ENCODE measurements around the gene DDX1.

GRCh38 chr2:15652801-15653200 lies 61.1 kb downstream of the DDX1 start:
- TF ChIP-seq, protein P1, sequence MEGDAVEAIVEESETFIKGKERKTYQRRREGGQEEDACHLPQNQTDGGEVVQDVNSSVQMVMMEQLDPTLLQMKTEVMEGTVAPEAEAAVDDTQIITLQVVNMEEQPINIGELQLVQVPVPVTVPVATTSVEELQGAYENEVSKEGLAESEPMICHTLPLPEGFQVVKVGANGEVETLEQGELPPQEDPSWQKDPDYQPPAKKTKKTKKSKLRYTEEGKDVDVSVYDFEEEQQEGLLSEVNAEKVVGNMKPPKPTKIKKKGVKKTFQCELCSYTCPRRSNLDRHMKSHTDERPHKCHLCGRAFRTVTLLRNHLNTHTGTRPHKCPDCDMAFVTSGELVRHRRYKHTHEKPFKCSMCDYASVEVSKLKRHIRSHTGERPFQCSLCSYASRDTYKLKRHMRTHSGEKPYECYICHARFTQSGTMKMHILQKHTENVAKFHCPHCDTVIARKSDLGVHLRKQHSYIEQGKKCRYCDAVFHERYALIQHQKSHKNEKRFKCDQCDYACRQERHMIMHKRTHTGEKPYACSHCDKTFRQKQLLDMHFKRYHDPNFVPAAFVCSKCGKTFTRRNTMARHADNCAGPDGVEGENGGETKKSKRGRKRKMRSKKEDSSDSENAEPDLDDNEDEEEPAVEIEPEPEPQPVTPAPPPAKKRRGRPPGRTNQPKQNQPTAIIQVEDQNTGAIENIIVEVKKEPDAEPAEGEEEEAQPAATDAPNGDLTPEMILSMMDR (conservative IDR thresholded peaks at IDR 0.05; ENCODE audit: low read depth, low read length), result no peak
- TF ChIP-seq EZH2 (IDR thresholded peaks at IDR 0.05; ENCODE audit: low read length, unreplicated experiment) (no peak), EZH2phosphoT487 (IDR thresholded peaks at IDR 0.05; ENCODE audit: borderline replicate concordance, low read length) (no peak)
